ENCODE data around the gene GPR35. TPM values are rescaled to one million over a fixed set of nuclear protein-coding genes. Genes with fewer than 3 reads are reported as not detected.

GPR35 gene
- polyA plus RNA-seq, 3 donors from 2014 or later: 0.89 to 1.6 TPM; not detected in 1

GRCh38 chr2:240601831-240602160, 23.5 kb upstream of the GPR35 start:
- no peak overlapping the region for H3K27ac Mint-ChIP-seq
- DNase-seq: no peak
- H3K9me3 Mint-ChIP-seq: no peaks in the 10 kb centered on the region
- peaks cover 0 to 2% (median 0%) of the 10 kb centered on the region in 3 donors for H3K27me3 Mint-ChIP-seq (ENCODE audit: low read depth in 3 of 3)
- H3K4me3 Mint-ChIP-seq: no peak overlapping the region
- peaks cover 2 to 7% of the 10 kb centered on the region in 2 donors for H3K4me1 Mint-ChIP-seq
- no peaks in the 10 kb centered on the region for H3K36me3 Mint-ChIP-seq

- no peak overlapping the region for H3K4me3 Mint-ChIP-seq
- H3K4me1 Mint-ChIP-seq: peaks cover 2 to 7% of the 10 kb centered on the region in 2 donors
- H3K27me3 Mint-ChIP-seq (ENCODE audit: low read depth in 3 of 3): peaks cover 0 to 2% (median 0%) of the 10 kb centered on the region in 3 donors
- H3K36me3 Mint-ChIP-seq: no peaks in the 10 kb centered on the region
- H3K9me3 Mint-ChIP-seq: no peaks in the 10 kb centered on the region
- H3K27ac Mint-ChIP-seq: no peak overlapping the region
- DNase-seq: no peak
Measured at GRCh38 chr2:240602266-240603050, 22.8 kb upstream of the GPR35 start.

- H3K9me3 Mint-ChIP-seq: no peaks in the 10 kb centered on the region
- peaks cover 0 to 2% (median 0%) of the 10 kb centered on the region in 3 donors for H3K27me3 Mint-ChIP-seq (ENCODE audit: low read depth in 3 of 3)
- DNase-seq: no peak
- no peaks in the 10 kb centered on the region for H3K36me3 Mint-ChIP-seq
- peaks cover 2 to 7% of the 10 kb centered on the region in 2 donors for H3K4me1 Mint-ChIP-seq
- no peak overlapping the region for H3K27ac Mint-ChIP-seq
- no peak overlapping the region for H3K4me3 Mint-ChIP-seq
Measured at GRCh38 chr2:240603081-240603835, 22.0 kb upstream of the GPR35 start.

GRCh38 chr2:240603846-240604245, 21.4 kb upstream of the GPR35 start:
- DNase-seq: no peak
- Mint-ChIP-seq H3K9me3 (no peaks in the 10 kb centered on the region), H3K36me3 (no peaks in the 10 kb centered on the region), H3K27me3 (ENCODE audit: low read depth in 3 of 3) (peaks cover 0 to 2% (median 0%) of the 10 kb centered on the region in 3 donors), H3K4me3 (no peak overlapping the region), H3K4me1 (peaks cover 2 to 9% of the 10 kb centered on the region in 2 donors), H3K27ac (no peak overlapping the region)

GRCh38 chr2:240604291-240604938, 20.9 kb upstream of the GPR35 start:
- Mint-ChIP-seq H3K27ac (peak overlapping the region in 4 of 6 donors; percentile 21 to 74 (median 28)), H3K36me3 (no peaks in the 10 kb centered on the region), H3K4me1 (peaks cover 2 to 15% of the 10 kb centered on the region in 2 donors), H3K4me3 (no peak overlapping the region), H3K9me3 (no peaks in the 10 kb centered on the region), H3K27me3 (ENCODE audit: low read depth in 3 of 3) (peaks cover 0 to 2% (median 0%) of the 10 kb centered on the region in 3 donors)
- DNase-seq: no peak

GRCh38 chr2:240604939-240605716, 20.2 kb upstream of the GPR35 start:
- Mint-ChIP-seq H3K4me3 (no peak overlapping the region), H3K36me3 (no peaks in the 10 kb centered on the region), H3K27me3 (ENCODE audit: low read depth in 3 of 3) (peaks cover 0 to 1% (median 0%) of the 10 kb centered on the region in 3 donors), H3K27ac (peak overlapping the region in 4 of 6 donors; percentile 21 to 74 (median 28)), H3K4me1 (peaks cover 2 to 15% of the 10 kb centered on the region in 2 donors), H3K9me3 (no peaks in the 10 kb centered on the region)
- DNase-seq: no peak

GRCh38 chr2:240605867-240606743, 19.2 kb upstream of the GPR35 start:
- DNase-seq: no peak
- peaks cover 0 to under 1% (median 0%) of the 10 kb centered on the region in 3 donors for H3K36me3 Mint-ChIP-seq
- peaks cover 0 to 1% (median 0%) of the 10 kb centered on the region in 3 donors for H3K27me3 Mint-ChIP-seq (ENCODE audit: low read depth in 3 of 3)
- H3K4me1 Mint-ChIP-seq: peaks cover 2 to 15% of the 10 kb centered on the region in 2 donors
- H3K9me3 Mint-ChIP-seq: no peaks in the 10 kb centered on the region
- no peak overlapping the region for H3K4me3 Mint-ChIP-seq
- H3K27ac Mint-ChIP-seq: peak overlapping the region in 2 of 6 donors; percentile 14 to 15

- peak overlapping the region in 1 of 5 donors; percentile 77 for H3K4me3 Mint-ChIP-seq
- H3K27me3 Mint-ChIP-seq (ENCODE audit: low read depth in 3 of 3): peaks cover 0 to 2% (median 0%) of the 10 kb centered on the region in 3 donors
- H3K4me1 Mint-ChIP-seq: peaks cover 0 to 8% of the 10 kb centered on the region in 2 donors
- H3K9me3 Mint-ChIP-seq: no peaks in the 10 kb centered on the region
- peaks cover 0 to 9% (median 5%) of the 10 kb centered on the region in 3 donors for H3K36me3 Mint-ChIP-seq
- H3K27ac Mint-ChIP-seq: peak overlapping the region in 1 of 6 donors; percentile 93
- DNase-seq: peak; percentile 37 to 46 (median 45)
Measured at GRCh38 chr2:240611601-240612210, 13.6 kb upstream of the GPR35 start.

- Mint-ChIP-seq H3K27ac (no peak overlapping the region), H3K4me1 (peaks cover 2 to 15% of the 10 kb centered on the region in 2 donors), H3K36me3 (peaks cover 8 to 16% (median 10%) of the 10 kb centered on the region in 3 donors), H3K9me3 (no peaks in the 10 kb centered on the region), H3K4me3 (no peak overlapping the region), H3K27me3 (ENCODE audit: low read depth in 3 of 3) (peaks cover 0 to 2% (median 0%) of the 10 kb centered on the region in 3 donors)
- DNase-seq: no peak
Measured at GRCh38 chr2:240613781-240614180, 11.5 kb upstream of the GPR35 start.

- Mint-ChIP-seq H3K36me3 (peaks cover 10 to 16% (median 12%) of the 10 kb centered on the region in 3 donors), H3K27me3 (ENCODE audit: low read depth in 3 of 3) (peaks cover 0 to 2% (median 0%) of the 10 kb centered on the region in 3 donors), H3K4me1 (peaks cover 5 to 15% of the 10 kb centered on the region in 2 donors), H3K27ac (no peak overlapping the region), H3K4me3 (no peak overlapping the region), H3K9me3 (no peaks in the 10 kb centered on the region)
- no peak for DNase-seq
Measured at GRCh38 chr2:240614391-240614790, 10.9 kb upstream of the GPR35 start.

GRCh38 chr2:240615396-240615795, 9.9 kb upstream of the GPR35 start:
- Mint-ChIP-seq H3K9me3 (no peaks in the 10 kb centered on the region), H3K27me3 (ENCODE audit: low read depth in 3 of 3) (peaks cover 0 to 5% (median 2%) of the 10 kb centered on the region in 3 donors), H3K36me3 (peaks cover 10 to 16% (median 12%) of the 10 kb centered on the region in 3 donors), H3K4me3 (no peak overlapping the region), H3K4me1 (peaks cover 9 to 20% of the 10 kb centered on the region in 2 donors), H3K27ac (no peak overlapping the region)
- DNase-seq: no peak

All from immature natural killer cell (primary cell).